ENCODE measurements around the gene SYNJ2.

SYNJ2 gene

DNA sequence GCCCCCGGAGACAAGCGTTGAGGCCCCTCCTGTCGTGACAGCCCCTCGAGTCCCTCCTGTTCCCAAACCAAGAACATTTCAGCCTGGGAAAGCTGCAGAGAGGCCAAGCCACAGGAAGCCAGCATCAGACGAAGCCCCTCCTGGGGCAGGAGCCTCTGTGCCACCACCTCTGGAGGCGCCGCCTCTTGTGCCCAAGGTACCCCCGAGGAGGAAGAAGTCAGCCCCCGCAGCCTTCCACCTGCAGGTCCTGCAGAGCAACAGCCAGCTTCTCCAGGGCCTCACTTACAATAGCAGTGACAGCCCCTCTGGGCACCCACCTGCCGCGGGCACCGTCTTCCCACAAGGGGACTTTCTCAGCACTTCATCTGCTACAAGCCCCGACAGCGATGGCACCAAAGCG, 114.0 kb downstream of the SYNJ2 start:
- TF ChIP-seq, protein P1, sequence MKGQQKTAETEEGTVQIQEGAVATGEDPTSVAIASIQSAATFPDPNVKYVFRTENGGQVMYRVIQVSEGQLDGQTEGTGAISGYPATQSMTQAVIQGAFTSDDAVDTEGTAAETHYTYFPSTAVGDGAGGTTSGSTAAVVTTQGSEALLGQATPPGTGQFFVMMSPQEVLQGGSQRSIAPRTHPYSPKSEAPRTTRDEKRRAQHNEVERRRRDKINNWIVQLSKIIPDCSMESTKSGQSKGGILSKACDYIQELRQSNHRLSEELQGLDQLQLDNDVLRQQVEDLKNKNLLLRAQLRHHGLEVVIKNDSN (IDR thresholded peaks at IDR 0.05) = no peak
- TF ChIP-seq FOXM1 (IDR thresholded peaks at IDR 0.05; ENCODE audit: borderline replicate concordance, low read depth) (no peak), CEBPB (IDR thresholded peaks at IDR 0.05) (no peak), ZBTB7A (IDR thresholded peaks at IDR 0.05; ENCODE audit: low read depth) (no peak), EP300 (IDR thresholded peaks at IDR 0.05; ENCODE audit: borderline replicate concordance) (no peak), NFIC (IDR thresholded peaks at IDR 0.05) (no peak), YY1 (IDR thresholded peaks at IDR 0.05; ENCODE audit: low read depth) (no peak), EGR1 (IDR thresholded peaks at IDR 0.05) (no peak), TCF12 (IDR thresholded peaks at IDR 0.05; ENCODE audit: low read depth) (no peak), RAD21 (IDR thresholded peaks at IDR 0.05; ENCODE audit: low read depth) (no peak), TAF1 (IDR thresholded peaks at IDR 0.05; ENCODE audit: low read depth) (no peak), CREB1 (IDR thresholded peaks at IDR 0.05; ENCODE audit: low read depth) (no peak), TEAD4 (IDR thresholded peaks at IDR 0.05) (no peak)
- TF ChIP-seq, protein P2, sequence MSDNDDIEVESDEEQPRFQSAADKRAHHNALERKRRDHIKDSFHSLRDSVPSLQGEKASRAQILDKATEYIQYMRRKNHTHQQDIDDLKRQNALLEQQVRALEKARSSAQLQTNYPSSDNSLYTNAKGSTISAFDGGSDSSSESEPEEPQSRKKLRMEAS (IDR thresholded peaks at IDR 0.05) = no peak
- TF ChIP-seq, protein P3, sequence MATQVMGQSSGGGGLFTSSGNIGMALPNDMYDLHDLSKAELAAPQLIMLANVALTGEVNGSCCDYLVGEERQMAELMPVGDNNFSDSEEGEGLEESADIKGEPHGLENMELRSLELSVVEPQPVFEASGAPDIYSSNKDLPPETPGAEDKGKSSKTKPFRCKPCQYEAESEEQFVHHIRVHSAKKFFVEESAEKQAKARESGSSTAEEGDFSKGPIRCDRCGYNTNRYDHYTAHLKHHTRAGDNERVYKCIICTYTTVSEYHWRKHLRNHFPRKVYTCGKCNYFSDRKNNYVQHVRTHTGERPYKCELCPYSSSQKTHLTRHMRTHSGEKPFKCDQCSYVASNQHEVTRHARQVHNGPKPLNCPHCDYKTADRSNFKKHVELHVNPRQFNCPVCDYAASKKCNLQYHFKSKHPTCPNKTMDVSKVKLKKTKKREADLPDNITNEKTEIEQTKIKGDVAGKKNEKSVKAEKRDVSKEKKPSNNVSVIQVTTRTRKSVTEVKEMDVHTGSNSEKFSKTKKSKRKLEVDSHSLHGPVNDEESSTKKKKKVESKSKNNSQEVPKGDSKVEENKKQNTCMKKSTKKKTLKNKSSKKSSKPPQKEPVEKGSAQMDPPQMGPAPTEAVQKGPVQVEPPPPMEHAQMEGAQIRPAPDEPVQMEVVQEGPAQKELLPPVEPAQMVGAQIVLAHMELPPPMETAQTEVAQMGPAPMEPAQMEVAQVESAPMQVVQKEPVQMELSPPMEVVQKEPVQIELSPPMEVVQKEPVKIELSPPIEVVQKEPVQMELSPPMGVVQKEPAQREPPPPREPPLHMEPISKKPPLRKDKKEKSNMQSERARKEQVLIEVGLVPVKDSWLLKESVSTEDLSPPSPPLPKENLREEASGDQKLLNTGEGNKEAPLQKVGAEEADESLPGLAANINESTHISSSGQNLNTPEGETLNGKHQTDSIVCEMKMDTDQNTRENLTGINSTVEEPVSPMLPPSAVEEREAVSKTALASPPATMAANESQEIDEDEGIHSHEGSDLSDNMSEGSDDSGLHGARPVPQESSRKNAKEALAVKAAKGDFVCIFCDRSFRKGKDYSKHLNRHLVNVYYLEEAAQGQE (IDR thresholded peaks at IDR 0.05; ENCODE audit: low read depth) = no peak

DNA sequence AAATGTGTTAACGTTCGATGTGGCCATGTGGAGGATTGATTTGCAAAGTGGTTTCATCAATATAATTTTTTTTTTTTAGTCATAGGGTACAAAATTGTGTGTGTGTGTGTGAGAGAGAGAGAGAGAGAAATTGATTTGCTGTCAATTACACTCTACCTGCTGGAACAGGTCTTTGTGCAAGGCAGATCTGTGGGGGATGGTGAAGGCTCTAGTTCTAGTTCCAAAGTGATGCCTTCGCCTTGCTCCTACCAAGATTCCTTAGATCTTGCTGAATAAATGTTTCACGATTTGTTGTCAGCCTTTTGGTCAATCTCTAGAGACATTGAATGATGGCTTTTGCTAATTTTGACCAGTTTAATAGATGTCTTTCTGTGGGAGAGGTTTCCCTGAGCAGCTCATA, 121.6 kb downstream of the SYNJ2 start:
- TF ChIP-seq EGR1 (IDR thresholded peaks at IDR 0.05) = no peak
- TF ChIP-seq ZBTB7A (IDR thresholded peaks at IDR 0.05; ENCODE audit: low read depth) = no peak
- no peak for TF ChIP-seq YY1 (IDR thresholded peaks at IDR 0.05; ENCODE audit: low read depth)
- TF ChIP-seq TEAD4 (IDR thresholded peaks at IDR 0.05) = no peak
- TF ChIP-seq, protein P2 (IDR thresholded peaks at IDR 0.05) = no peak
- TF ChIP-seq TCF12 (IDR thresholded peaks at IDR 0.05; ENCODE audit: low read depth) = no peak
- TF ChIP-seq CREB1 (IDR thresholded peaks at IDR 0.05; ENCODE audit: low read depth) = no peak
- TF ChIP-seq, protein P1 (IDR thresholded peaks at IDR 0.05) = no peak
- no peak for TF ChIP-seq TAF1 (IDR thresholded peaks at IDR 0.05; ENCODE audit: low read depth)
- no peak for TF ChIP-seq EP300 (IDR thresholded peaks at IDR 0.05; ENCODE audit: borderline replicate concordance)

DNA sequence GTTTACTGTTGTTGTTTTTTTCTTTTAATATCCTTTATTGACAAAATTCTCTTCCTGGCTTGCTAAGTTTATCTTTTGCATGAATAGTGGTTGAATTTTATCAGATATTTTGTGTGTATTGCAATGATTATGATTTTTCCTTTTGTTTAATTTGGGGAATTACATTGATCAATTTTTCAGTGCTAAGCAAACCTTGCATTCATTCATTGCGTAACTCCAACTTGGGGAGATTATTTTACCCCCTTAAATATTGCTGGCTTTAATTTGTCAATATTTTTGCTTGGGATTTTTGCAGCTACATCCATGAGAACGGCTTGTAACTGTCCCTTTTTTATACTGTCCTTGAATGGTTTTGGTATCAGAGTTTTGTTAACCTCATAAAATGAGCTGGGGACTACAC, 123.0 kb downstream of the SYNJ2 start:
- TF ChIP-seq TCF12 (IDR thresholded peaks at IDR 0.05; ENCODE audit: low read depth) (no peak), RAD21 (IDR thresholded peaks at IDR 0.05; ENCODE audit: low read depth) (no peak), EGR1 (IDR thresholded peaks at IDR 0.05) (no peak)
- TF ChIP-seq, protein P3 (IDR thresholded peaks at IDR 0.05; ENCODE audit: low read depth) = no peak

DNA sequence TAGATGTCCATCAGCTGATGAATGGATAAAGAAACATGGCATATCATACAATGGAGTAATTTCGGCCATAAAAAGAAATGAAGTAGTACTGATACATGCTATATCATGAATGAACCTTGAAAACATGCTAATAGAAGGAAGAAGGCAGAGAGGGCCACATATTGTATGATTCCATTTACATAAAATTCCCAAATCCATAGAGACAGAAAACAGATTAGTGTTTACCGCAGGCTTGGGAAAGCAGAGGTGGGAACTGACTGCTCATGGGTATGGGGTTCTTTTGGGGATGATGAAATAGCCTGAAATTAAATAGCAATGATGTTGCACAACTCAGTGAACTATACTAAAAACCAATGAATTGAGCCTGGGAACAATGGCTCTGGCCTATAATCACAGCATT, 128.1 kb downstream of the SYNJ2 start:
- 0 out of 2 replicates have a peak, but pooled peaks have one; percentile 34 for TF ChIP-seq CEBPB (IDR thresholded peaks at IDR 0.05)
- TF ChIP-seq, protein P2 (IDR thresholded peaks at IDR 0.05) = no peak

DNA sequence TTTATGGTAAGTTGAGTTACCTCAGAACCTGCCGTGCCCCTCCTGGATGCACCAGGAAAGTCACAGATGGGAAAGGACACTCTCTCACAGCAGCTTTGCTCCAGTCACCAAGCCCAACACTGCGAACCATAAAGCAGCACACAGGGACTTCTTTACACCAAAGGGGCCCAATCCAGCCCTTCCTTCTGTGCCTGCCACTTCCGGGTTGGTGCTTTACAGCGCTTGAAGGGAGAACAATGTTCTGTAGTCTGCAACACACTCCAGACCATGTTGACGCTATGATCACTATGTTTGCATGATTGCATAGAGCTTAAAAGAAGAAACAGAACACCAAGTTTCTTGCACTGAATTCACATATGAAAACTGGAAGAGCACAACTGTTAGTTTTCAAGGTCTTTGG, 129.3 kb downstream of the SYNJ2 start:
- TF ChIP-seq YY1 (IDR thresholded peaks at IDR 0.05; ENCODE audit: low read depth) = no peak
- TF ChIP-seq CREB1 (IDR thresholded peaks at IDR 0.05; ENCODE audit: low read depth) = no peak

DNA sequence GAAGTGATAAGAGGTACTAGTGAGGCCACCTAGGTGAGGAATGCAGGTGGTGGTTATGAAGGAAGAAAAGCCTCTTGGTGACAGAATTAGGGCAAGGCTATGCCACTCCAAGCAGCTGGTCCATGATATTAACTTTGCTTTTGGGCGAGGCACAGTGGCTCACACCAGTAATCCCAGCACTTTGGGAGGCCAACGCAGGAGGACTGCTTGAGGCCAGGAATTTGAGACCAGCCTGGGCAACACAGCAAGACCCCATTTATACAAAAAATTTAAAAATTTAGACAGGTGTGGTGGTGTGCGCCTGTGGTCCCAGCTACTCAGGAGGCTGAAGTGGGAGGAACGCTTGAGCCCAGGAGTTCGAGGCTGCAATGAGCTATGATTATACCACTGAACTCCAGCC, 130.3 kb downstream of the SYNJ2 start:
- TF ChIP-seq CREB1 (IDR thresholded peaks at IDR 0.05; ENCODE audit: low read depth) (no peak), CEBPB (IDR thresholded peaks at IDR 0.05) (no peak), YY1 (IDR thresholded peaks at IDR 0.05; ENCODE audit: low read depth) (no peak), EGR1 (IDR thresholded peaks at IDR 0.05) (no peak), TAF1 (IDR thresholded peaks at IDR 0.05; ENCODE audit: low read depth) (no peak), EP300 (IDR thresholded peaks at IDR 0.05; ENCODE audit: borderline replicate concordance) (no peak), NFIC (IDR thresholded peaks at IDR 0.05) (no peak), FOXM1 (IDR thresholded peaks at IDR 0.05; ENCODE audit: borderline replicate concordance, low read depth) (no peak)
- TF ChIP-seq, protein P2 (IDR thresholded peaks at IDR 0.05) = no peak
- TF ChIP-seq, protein P1 (IDR thresholded peaks at IDR 0.05) = no peak

Data from Ishikawa (cell line).